Glomerular visceral epithelial cell (primary cell): ENCODE results near the gene AP2A2.

Source experiments
- DNase-seq: peaks from one replicate; pipeline ENCODE4 v3.0.0-alpha.2; 2016; ENCODE audit errors: extremely low spot score

The AP2A2 gene

DNA sequence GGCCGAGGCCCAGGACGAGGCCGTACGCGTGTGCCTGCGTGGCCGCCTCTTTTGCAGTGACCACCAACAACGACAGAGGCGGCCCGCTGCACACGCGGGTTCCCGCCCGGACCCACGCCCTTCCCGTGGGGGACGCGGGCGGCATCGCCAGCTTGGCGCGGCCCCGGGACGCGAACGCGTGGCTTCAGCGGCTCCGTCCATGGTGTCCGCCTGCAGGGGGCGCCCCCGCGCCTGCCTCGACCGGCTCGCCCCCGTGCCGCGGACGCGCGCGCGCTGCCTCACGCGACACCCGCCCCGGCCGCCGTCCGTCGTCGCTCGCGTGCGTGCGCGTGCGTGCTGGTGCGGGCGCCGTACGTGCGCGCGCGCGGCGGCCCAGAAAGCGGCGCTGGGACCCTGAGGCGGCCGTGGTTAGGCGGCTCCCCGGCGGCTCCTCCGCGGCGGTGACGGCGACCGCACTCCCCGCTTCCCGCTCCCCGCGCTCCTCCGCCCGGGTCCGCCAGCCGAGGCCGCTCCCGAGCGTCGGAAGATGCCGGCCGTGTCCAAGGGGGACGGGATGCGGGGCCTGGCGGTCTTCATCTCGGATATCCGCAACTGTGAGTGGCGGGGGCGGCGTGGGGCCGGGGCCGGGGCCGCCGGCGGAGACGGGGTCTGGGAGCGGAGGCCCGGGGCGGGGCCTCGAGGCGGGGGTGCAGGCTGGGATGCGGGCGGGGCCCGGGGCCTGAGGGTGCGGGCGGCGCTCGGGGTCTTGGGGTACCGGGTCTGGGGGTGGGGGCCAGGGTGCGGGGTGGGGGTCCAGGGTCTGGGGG, at the start of gene AP2A2:
Gene AP2A2, plus strand, starts transcription at position 375 of the 806 bp plus-strand sequence. Its CDS starts 152 bp downstream, at position 527.
- peak; percentile 89 for DNase-seq

GRCh38 chr11:876545-876944, 49.1 kb upstream of the AP2A2 start:
- no peak for DNase-seq

DNA sequence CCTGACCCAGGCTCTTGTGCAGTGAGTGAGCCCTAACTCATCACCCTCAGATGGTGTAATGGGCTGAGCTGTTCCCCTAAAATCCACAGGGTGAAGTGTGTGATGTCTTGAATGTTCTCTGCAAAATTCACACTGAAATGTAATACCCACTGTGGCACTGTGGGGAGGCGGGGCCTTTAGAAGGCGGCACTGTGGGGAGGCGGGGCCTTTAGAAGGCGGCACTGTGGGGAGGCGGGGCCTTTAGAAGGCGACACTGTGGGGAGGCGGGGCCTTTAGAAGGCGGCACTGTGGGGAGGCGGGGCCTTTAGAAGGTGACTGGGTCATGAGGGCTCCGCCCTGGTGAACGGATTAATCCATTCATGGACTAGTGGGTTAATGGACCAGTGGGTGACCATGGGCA, 48.1 kb upstream of the AP2A2 start:
- no peak for DNase-seq

GRCh38 chr11:880447-880846, 45.2 kb upstream of the AP2A2 start:
- DNase-seq = no peak

- no peak for DNase-seq
Observed at GRCh38 chr11:882596-882995, 43.1 kb upstream of the AP2A2 start.

GRCh38 chr11:883527-883926, 42.1 kb upstream of the AP2A2 start:
- no peak for DNase-seq

DNA sequence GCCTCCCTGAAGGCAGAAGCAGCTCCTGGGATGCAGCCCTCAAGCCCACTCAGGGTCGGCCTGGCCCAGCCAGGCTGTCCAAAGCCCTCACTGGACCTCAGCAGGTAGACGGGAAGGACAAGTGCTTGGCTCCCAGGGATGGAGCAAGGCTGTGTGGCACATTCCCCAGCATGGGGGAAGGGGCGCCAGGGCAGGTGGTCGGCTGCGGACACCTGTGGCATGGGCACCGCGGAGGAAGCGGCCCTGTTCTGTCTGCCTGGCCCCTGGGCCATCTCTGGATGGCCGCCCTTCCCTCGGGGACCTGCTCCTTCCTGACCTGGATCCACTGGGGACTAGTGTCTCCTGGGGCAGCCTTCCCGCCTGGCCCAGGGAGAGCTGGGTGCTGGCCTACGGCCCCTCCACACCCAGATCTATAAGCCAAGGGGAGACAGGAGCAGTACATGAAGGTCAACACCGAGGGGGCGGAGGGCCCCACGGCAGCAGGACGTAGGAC, 41.0 kb upstream of the AP2A2 start:
- DNase-seq = no peak

- no peak for DNase-seq
Observed at GRCh38 chr11:886568-886967, 39.1 kb upstream of the AP2A2 start.

DNA sequence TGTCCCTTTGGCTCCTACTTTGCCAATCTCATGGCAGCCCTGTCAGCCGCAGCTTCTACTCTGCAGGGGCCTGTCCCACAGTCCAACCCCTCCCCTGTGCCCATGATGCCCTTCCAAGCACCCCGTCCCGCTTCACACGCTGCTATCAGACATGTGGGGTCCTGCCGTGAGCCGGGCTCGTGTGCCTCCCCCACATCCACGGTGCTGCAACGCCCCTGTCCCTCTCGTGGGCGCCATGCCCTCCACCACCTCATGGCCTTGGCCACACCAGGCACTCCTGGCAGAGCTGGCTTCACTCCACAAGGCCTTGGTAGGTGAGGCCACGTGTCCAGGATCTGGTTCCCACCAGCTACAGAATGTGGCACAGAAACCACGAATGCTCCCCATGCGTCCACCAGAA, 38.1 kb upstream of the AP2A2 start:
- DNase-seq = no peak

DNA sequence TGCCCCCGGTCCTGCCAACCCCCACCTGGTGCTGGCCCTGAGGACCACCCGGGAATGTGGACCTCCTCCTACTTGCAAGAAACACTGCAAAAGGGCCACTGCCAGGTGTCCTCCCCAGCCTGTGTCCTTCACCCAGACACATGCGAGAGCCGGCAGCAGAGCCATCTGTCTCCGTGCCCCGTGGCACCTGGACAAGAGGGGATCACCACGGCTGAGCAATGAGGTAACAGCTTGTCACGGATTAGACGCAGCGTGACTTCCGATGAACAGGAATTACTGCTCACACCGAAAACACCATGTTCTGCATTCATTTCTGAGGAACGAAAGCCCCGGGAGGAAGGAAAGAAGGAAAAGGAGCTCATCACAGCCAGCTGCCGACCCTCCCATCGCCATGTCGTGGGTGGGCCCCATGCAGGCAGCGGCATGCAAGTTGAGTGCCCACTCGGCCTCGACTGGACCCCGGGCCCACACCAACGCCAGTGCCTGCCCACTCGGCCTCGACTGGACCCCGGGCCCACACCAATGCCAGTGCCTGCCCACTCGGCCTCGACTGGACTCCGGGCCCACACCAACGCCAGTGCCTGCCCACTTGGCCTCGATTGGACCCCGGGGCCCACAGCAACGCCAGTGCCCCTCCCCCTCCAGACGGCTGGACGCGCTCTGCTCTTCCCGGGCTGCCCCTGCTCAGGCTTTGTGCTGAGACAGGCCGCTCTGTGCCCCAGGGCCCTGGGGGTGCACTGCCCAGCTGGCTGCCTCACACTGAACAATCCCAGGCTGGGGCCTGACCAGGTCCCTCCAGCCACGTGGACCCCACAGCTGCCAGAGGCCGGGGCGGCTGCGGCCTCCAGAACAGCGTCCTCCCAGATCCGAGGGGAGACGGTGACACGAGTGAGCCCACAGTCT, 37.1 kb upstream of the AP2A2 start:
- DNase-seq = no peak

GRCh38 chr11:889257-889656, 36.4 kb upstream of the AP2A2 start:
- DNase-seq = no peak

- DNase-seq = no peak
Observed at GRCh38 chr11:889687-890475, 35.8 kb upstream of the AP2A2 start.

DNA sequence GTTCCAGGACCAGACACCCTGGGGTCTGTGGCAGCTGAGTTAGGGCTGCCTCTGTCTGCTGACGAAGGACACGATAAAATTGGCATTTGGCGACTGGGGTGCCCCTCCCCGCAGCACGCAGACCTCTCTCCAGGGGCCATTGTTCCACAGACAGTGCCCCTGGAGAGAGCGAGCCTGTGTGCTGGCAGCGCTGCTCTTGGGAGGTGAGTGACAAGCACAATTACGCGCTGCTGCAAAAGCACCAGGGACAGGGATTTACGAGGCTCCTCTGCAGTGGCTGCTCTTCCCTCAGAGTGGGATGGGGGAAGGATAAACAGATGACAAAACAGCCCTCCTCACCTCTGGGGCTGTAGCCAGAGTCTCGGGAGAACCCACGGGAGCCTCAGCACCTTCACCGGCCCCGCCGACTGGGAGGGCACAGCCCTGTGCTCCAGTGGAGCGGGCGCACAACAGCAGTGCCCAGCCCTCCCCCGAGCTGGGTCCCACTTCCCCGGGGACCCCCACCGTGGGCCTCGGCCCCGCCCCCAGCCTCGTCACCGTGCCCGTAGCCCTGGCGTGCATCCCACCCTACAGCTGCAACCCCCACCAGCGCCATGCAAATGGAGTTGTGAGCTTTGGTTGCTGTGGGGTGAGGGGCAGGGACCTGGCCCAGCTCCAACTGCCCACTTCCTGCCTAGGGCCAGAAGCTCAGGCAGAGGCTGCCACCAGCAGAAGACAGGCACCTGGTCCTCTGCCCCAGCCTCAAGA, 34.7 kb upstream of the AP2A2 start:
- no peak for DNase-seq

GRCh38 chr11:893008-893654, 32.5 kb upstream of the AP2A2 start:
- DNase-seq = no peak

GRCh38 chr11:894575-895201, 31.0 kb upstream of the AP2A2 start:
- DNase-seq = no peak

DNA sequence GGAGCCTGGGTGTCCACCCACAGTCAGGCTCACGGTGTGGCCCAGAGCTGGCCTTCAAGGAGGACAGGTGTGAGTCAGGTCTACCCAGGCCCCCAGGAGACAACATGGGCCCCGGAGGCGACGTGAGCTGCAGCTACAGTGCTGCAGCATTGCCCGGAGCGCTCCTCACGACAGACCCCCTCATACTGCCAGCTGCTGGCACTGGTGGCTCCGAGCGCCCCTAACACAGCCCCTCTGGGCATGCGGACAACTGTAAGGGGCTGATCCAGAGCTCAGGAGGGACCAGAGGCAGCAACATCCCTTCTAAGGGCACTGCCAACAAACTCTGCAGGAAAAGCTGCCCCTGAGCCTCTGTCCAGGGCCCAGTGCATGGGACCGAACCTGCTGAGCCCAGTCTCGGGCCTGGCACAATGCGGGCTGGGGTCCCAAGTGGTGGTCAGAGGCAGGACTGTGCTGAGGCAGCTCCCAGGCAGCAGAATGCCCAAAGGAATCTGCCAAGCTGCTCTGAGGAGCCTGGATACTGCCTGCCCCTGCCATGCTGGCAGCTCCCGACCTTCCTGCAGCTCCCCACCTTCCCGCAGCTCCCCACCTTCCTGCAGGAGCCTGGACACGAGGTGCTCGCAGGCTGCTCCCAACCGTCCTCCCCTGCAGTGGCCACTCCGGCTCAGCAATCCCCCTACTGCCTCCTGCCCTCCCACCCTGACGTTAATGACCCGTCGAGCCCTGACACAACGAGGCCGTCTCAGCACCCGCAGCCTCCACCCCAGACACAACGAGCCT, 30.1 kb upstream of the AP2A2 start:
- DNase-seq = no peak

- DNase-seq = no peak
Observed at GRCh38 chr11:897253-898142, 28.2 kb upstream of the AP2A2 start.

- peak; percentile 33 for DNase-seq
Observed at GRCh38 chr11:898143-898511, 27.5 kb upstream of the AP2A2 start.
